Stimulated activated memory B cell treated with anti-CD40 and anti-IgM and Interleukin-4, amounts not matched to agents 10 μg/mL and 1 μg/mL and 100 μg/mL, for 72 hours (primary cell): ENCODE results near the gene PGAM2.

Experiments used
- ATAC-seq: fragments of 150-1000 bp; cut with Tn5 transposase; 2 replicates; pipeline ENCODE4 v1.10.0; 2021
- H3K27ac Mint-ChIP-seq: one replicate; pipeline ENCODE4 v1.8.0; 2022; ENCODE audit warnings: mild to moderate bottlenecking, mixed read lengths
- H3K27me3 Mint-ChIP-seq: one replicate; pipeline ENCODE4 v1.8.0; 2022; ENCODE audit warnings: mixed read lengths
- H3K36me3 Mint-ChIP-seq: one replicate; pipeline ENCODE4 v1.8.0; 2022; ENCODE audit warnings: mixed read lengths
- H3K4me1 Mint-ChIP-seq: one replicate; pipeline ENCODE4 v1.8.0; 2022; ENCODE audit warnings: mixed read lengths
- H3K4me3 Mint-ChIP-seq: one replicate; pipeline ENCODE4 v1.8.0; 2022; ENCODE audit warnings: mild to moderate bottlenecking, moderate library complexity, mixed read lengths
- H3K9me3 Mint-ChIP-seq: one replicate; pipeline ENCODE4 v1.8.0; 2022; ENCODE audit warnings: mixed read lengths

The PGAM2 gene

GRCh38 chr7:44065431-44066110 is at the start of gene PGAM2:
Gene PGAM2 (minus strand): TSS chr7:44065567. CDS start chr7:44065529, 38 bp downstream.
- Mint-ChIP-seq H3K36me3 (peaks cover 19% of the 10 kb centered on the region), H3K9me3 (peaks cover 3% of the 10 kb centered on the region), H3K4me3 (peak within 1 kb of the TSS; percentile 34), H3K27ac (peak within 1 kb of the TSS; percentile 71), H3K27me3 (no peaks in the 10 kb centered on the region), H3K4me1 (peaks cover 82% of the 10 kb centered on the region)
- peak; percentile 37 for ATAC-seq

DNA sequence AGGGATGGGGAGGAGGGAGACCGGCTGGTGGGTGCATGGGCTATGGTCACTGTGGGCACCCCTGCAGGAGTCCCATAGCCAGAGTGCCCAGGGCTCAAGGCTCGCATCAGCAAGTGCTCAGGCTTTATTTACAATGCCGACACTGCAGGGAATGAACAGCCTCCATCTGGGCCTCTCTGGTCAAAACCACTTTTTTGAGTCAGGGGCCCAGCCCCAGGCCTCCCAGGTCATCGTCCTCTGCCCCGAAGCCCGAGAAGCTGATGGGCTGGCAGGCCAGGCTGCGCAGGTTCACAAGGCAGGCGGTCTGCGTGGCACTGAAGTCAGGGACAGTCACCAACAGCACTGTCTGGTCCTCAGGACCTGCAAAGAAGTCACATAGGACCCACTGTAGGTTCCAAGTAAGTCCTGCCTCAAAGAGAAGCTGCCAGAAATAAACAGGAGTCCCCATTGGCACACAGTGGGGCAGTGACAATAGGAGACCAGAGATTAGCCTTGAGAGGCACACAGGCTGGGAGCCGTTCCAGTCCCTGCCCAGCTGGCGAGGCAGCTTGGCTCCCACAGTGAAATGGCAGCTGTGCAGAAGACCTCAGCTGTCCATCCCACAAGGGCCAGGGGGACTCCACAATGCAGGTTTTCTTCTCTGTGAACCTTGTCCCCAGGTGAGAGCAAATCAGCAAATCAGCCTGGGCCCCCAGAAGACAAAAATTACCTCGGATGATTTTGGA is 49.4 kb upstream of the PGAM2 start:
- H3K9me3 Mint-ChIP-seq: no peaks in the 10 kb centered on the region
- H3K27ac Mint-ChIP-seq: no peak overlapping the region
- H3K36me3 Mint-ChIP-seq: peaks cover 66% of the 10 kb centered on the region
- ATAC-seq: no peak
- peaks cover 16% of the 10 kb centered on the region for H3K4me1 Mint-ChIP-seq
- no peak overlapping the region for H3K4me3 Mint-ChIP-seq
- H3K27me3 Mint-ChIP-seq: no peaks in the 10 kb centered on the region

DNA sequence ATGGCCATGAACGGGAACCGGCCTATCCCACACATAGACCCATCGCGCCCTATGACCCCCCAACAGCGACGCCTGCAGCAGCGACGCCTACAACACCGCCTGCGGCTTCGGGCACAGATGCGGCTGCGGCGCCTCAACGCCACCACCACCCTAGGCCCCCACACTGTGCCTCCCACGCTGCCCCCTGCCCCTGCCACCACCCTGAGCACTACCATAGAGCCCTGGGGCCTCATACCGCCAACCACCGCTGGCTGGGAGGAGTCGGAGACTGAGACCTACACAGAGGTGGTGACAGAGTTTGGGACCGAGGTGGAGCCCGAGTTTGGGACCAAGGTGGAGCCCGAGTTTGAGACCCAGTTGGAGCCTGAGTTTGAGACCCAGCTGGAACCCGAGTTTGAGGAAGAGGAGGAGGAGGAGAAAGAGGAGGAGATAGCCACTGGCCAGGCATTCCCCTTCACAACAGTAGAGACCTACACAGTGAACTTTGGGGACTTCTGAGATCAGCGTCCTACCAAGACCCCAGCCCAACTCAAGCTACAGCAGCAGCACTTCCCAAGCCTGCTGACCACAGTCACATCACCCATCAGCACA is 48.5 kb upstream of the PGAM2 start:
- no peak for ATAC-seq
- peaks cover 9% of the 10 kb centered on the region for H3K4me1 Mint-ChIP-seq
- H3K27ac Mint-ChIP-seq: no peak overlapping the region
- no peaks in the 10 kb centered on the region for H3K9me3 Mint-ChIP-seq
- H3K27me3 Mint-ChIP-seq: peaks cover 2% of the 10 kb centered on the region
- no peak overlapping the region for H3K4me3 Mint-ChIP-seq
- H3K36me3 Mint-ChIP-seq: peaks cover 59% of the 10 kb centered on the region

DNA sequence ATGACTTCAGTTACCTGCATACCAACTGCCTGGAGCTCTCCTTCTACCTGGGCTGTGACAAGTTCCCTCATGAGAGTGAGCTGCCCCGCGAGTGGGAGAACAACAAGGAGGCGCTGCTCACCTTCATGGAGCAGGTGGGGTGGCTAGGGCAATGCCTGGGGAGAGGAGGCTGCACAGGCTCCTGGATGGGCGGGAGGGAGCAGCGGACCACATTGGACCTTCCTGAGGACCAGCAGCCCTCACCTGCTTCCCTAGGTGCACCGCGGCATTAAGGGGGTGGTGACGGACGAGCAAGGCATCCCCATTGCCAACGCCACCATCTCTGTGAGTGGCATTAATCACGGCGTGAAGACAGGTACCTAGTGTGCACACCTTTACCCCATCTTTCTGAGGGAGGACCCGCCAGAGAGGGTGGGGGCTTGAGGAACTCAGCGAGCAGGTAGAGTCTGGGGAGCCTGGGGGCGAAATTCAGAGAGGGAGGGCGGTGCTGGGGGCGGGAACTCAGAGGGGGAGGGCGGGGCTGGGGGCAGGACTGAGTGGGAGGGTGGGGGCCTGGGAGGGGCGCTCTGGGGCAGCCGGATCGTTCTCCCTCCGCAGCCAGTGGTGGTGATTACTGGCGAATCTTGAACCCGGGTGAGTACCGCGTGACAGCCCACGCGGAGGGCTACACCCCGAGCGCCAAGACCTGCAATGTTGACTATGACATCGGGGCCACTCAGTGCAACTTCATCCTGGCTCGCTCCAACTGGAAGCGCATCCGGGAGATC is 47.8 kb upstream of the PGAM2 start:
- Mint-ChIP-seq H3K36me3 (peaks cover 52% of the 10 kb centered on the region), H3K9me3 (no peaks in the 10 kb centered on the region), H3K27ac (no peak overlapping the region)

DNA sequence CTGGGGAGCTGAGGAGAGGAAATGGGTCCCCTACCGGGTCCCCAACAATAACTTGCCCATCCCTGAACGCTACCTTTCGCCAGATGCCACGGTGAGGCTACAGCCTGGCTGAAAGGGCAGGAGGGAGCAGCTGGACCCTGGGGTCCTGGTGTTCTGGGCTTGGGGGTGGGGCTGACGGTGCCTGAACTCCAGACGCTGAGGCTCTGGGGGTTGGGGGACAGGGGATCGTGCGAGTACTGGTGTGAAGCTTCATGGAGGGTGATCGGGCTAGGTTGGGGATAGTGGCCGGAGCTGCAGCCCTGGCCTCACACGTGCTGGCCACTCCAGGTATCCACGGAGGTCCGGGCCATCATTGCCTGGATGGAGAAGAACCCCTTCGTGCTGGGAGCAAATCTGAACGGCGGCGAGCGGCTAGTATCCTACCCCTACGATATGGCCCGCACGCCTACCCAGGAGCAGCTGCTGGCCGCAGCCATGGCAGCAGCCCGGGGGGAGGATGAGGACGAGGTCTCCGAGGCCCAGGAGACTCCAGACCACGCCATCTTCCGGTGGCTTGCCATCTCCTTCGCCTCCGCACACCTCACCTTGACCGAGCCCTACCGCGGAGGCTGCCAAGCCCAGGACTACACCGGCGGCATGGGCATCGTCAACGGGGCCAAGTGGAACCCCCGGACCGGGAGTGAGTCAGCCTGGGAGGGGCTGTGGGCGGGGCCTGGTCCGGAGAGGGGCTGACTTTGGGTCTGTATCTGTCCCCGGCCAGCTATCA is 47.0 kb upstream of the PGAM2 start:
- Mint-ChIP-seq H3K36me3 (peaks cover 45% of the 10 kb centered on the region), H3K4me3 (no peak overlapping the region), H3K4me1 (no peaks in the 10 kb centered on the region), H3K9me3 (no peaks in the 10 kb centered on the region), H3K27ac (no peak overlapping the region), H3K27me3 (peaks cover 10% of the 10 kb centered on the region)
- no peak for ATAC-seq

More for the DNA sequence above, 47.8 kb upstream of the PGAM2 start:
- Mint-ChIP-seq H3K27me3 (peaks cover 8% of the 10 kb centered on the region), H3K4me1 (peaks cover 6% of the 10 kb centered on the region), H3K4me3 (no peak overlapping the region)
- peak; percentile 5 for ATAC-seq

GRCh38 chr7:44111761-44112160 is 46.4 kb upstream of the PGAM2 start:
- peaks cover 10% of the 10 kb centered on the region for H3K27me3 Mint-ChIP-seq
- H3K36me3 Mint-ChIP-seq: peaks cover 38% of the 10 kb centered on the region
- ATAC-seq: no peak
- H3K27ac Mint-ChIP-seq: no peak overlapping the region
- no peak overlapping the region for H3K4me3 Mint-ChIP-seq
- H3K9me3 Mint-ChIP-seq: no peaks in the 10 kb centered on the region
- H3K4me1 Mint-ChIP-seq: no peaks in the 10 kb centered on the region

DNA sequence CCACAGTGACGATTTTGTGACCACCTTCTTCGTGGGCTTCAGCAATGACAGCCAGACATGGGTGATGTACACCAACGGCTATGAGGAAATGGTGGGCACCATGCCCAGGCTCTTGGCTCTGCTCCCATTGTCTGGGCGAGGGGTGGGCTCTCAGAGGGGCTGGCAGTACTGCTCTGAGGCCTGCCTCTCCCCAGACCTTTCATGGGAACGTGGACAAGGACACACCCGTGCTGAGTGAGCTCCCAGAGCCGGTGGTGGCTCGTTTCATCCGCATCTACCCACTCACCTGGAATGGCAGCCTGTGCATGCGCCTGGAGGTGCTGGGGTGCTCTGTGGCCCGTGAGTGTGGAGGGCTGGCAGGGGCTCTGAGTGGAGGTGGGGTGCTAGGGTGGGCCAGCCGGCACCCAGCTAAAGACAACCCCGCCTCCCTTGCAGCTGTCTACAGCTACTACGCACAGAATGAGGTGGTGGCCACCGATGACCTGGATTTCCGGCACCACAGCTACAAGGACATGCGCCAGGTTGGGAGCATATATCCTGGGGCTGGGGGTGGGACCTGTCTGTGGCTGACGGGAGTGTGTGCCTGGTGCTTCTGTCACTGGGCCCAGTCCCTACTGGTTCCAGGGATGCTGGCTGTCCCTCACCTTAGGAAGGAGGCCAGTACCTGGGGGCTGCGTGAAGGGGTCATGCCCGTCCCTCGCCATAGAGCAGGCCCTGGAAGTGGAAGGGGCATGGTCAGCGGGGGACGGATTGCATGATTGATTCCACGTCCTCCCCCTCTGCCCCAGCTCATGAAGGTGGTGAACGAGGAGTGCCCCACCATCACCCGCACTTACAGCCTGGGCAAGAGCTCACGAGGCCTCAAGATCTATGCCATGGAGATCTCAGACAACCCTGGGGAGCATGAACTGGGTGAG is 45.6 kb upstream of the PGAM2 start:
- ATAC-seq: no peak
- Mint-ChIP-seq H3K4me3 (no peak overlapping the region), H3K36me3 (peaks cover 32% of the 10 kb centered on the region), H3K27me3 (peaks cover 15% of the 10 kb centered on the region), H3K27ac (no peak overlapping the region), H3K4me1 (peaks cover 3% of the 10 kb centered on the region), H3K9me3 (no peaks in the 10 kb centered on the region)

GRCh38 chr7:44109991-44110390 is 44.6 kb upstream of the PGAM2 start:
- Mint-ChIP-seq H3K27me3 (peaks cover 25% of the 10 kb centered on the region), H3K36me3 (peaks cover 30% of the 10 kb centered on the region), H3K4me1 (peaks cover 13% of the 10 kb centered on the region)

DNA sequence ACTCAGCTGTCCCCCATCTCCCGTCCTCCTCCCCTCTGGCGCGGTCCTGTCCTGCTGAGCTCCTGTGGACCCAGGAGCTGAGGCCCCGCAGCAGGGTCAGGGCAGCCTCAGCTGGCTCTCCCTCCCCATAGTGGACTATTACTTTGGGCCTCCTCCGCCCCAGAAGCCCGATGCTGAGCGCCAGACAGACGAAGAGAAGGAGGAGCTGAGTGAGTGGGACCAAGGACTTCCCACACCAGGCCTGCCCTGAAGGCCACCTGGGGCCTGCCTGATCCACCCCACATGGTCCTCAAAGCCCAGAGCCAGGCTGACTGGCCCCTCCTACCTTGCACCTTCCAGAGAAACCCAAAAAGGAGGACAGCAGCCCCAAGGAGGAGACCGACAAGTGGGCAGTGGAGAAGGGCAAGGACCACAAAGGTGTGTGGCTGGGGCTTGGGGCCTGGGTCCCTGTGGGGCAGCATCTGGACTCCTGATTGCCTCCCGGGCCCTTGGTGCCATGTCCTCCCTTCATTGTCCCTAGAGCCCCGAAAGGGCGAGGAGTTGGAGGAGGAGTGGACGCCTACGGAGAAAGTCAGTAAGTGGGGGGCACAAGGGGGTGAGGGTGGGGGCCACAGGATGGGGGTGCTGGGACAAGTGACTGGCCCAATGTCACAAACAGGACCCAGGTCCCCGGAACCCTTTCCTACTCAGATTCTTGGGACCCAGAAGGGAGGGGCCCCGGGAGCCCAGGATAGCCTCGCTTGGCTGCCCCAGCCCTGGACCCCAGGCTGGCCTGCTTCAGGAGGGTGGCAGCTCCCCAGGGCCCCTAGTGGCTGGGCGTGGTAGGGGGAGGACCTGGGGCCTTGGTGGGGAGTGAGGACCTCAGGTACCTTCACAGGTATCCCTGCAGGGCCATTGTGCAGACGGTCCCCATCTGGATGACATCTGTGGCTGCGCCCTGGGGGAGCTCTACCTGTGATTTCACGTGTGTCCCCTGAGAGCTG is 43.7 kb upstream of the PGAM2 start:
- no peak for ATAC-seq
- Mint-ChIP-seq H3K4me3 (no peak overlapping the region), H3K27ac (no peak overlapping the region), H3K36me3 (peaks cover 21% of the 10 kb centered on the region), H3K9me3 (no peaks in the 10 kb centered on the region), H3K4me1 (peaks cover 16% of the 10 kb centered on the region), H3K27me3 (peaks cover 28% of the 10 kb centered on the region)

More at GRCh38 chr7:44109991-44110390, 44.6 kb upstream of the PGAM2 start:
- H3K9me3 Mint-ChIP-seq: no peaks in the 10 kb centered on the region
- ATAC-seq: no peak
- H3K4me3 Mint-ChIP-seq: no peak overlapping the region
- H3K27ac Mint-ChIP-seq: no peak overlapping the region

DNA sequence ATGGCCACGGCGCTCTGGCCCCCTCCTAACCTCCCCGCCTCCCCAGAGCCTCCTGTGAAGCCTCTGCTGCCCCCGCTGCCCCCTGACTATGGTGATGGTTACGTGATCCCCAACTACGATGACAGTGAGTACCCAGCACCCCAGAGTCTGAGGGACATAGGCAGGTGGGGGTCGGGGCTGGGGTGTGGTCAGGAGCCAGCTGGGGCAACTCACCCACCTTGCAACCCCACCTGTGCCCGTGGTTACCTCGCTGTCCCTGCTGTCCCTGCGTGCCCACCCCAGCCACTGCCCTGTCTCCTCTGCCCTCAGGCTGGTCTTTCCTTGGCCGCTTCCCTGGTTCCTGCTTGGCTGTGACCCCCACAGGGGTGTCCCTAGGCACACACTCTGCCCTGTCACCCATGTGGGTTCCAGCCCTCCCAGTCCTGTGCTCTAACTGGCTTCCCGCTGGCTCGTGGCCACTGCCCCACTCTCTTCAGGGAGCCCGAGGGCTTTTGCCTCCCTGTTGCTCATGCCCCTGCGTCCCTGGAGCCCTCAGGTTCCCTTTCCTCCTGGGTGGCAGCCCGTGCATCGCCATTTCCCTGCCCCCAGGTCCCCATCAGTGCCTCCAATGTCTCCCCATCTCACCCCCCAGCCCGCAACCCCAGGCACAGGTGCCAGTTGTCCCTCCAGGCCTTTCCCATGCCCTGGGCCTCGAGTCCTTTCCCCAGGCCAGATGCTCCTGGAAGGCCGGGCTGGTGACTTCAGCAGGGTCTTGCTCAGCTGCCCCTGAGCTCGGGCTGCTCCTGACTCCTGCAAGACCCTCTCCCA is 42.8 kb upstream of the PGAM2 start:
- H3K4me1 Mint-ChIP-seq: peaks cover 20% of the 10 kb centered on the region

GRCh38 chr7:44107116-44107960 is 42.0 kb upstream of the PGAM2 start:
- H3K4me1 Mint-ChIP-seq: peaks cover 26% of the 10 kb centered on the region
- peaks cover 4% of the 10 kb centered on the region for H3K36me3 Mint-ChIP-seq
- H3K27ac Mint-ChIP-seq: no peak overlapping the region
- H3K4me3 Mint-ChIP-seq: no peak overlapping the region
- peaks cover 37% of the 10 kb centered on the region for H3K27me3 Mint-ChIP-seq
- no peak for ATAC-seq
- no peaks in the 10 kb centered on the region for H3K9me3 Mint-ChIP-seq

More for the DNA sequence above, 42.8 kb upstream of the PGAM2 start:
- no peak for ATAC-seq
- no peaks in the 10 kb centered on the region for H3K9me3 Mint-ChIP-seq
- H3K27ac Mint-ChIP-seq: no peak overlapping the region
- no peak overlapping the region for H3K4me3 Mint-ChIP-seq
- H3K36me3 Mint-ChIP-seq: peaks cover 12% of the 10 kb centered on the region
- peaks cover 34% of the 10 kb centered on the region for H3K27me3 Mint-ChIP-seq
